Vagina (tissue), 2 donors: ENCODE results near the gene PDX1. TPM values are rescaled to one million over a fixed set of nuclear protein-coding genes. Genes with fewer than 3 reads are reported as not detected.

Experiments used
- DNase-seq, 2 donors: peaks; one replicate each; pipeline ENCODE4 v3.0.0-alpha.2; 2017; ENCODE audit errors: extremely low spot score in 2 of 2
- H3K27ac ChIP-seq: fragments of 200-600 bp; sonication (generic); one replicate; pipeline ENCODE4 v1.5.1; 2019
- H3K27me3 ChIP-seq: fragments of 200-600 bp; sonication (generic); one replicate; pipeline ENCODE4 v1.5.1; 2019
- H3K36me3 ChIP-seq, 2 donors: fragments of 200-600 bp; sonication (generic); one replicate each; pipeline ENCODE4 v1.5.1; 2017 to 2019
- H3K4me1 ChIP-seq: fragments of 200-600 bp; sonication (generic); one replicate; pipeline ENCODE4 v1.5.1; 2019
- H3K4me3 ChIP-seq, 2 donors: fragments of 200-600 bp; sonication (generic); 1 replicate in 1 of 2; 2 replicates in 1 of 2; pipeline ENCODE4 v1.5.1; 2016 to 2019
- H3K9me3 ChIP-seq: fragments of 200-600 bp; sonication (generic); one replicate; pipeline ENCODE4 v1.5.1; 2019
- POLR2A ChIP-seq, 2 donors: fragments of 450-650 bp; IDR thresholded peaks; one replicate each; pipeline ENCODE4 v1.6.1; 2017; ENCODE audit warnings: antibody characterized with exemption in 2 of 2, mild to moderate bottlenecking in 2 of 2, moderate library complexity in 2 of 2
- POLR2AphosphoS5 ChIP-seq, 2 donors: sonication (generic); formaldehyde crosslinking; IDR thresholded peaks; one replicate each; pipeline ENCODE4 v1.9.0; 2017; ENCODE audit warnings: antibody characterized with exemption in 2 of 2, mild to moderate bottlenecking in 2 of 2, low read depth in 1 of 2; ENCODE audit not compliant: insufficient read depth in 1 of 2
- intact Hi-C: fragments of 100-400 bp; cut with DNase I; formaldehyde crosslinking; loops from one replicate; pipeline ENCODE4 v1.15.1; 2023
- small RNA-seq: library from RNA; depleted of rRNA; stranded (forward); fragments of <200 nt; gene quantifications from one replicate; pipeline ENCODE3, GENCODE V24; 2016
- total RNA-seq: library from RNA; depleted of rRNA; stranded (reverse); fragments of >200 nt; gene quantifications from one replicate; pipeline ENCODE4 v1.2.3, GENCODE V29; 2016
- TF ChIP-seq, protein P1 (sequence below), 3 experiments: fragments of 450-650 bp in 2 of 3; fragments of 200-600 bp in 1 of 3; sonication (generic) in 1 of 3; IDR thresholded peaks; one replicate each; pipeline ENCODE4 v1.5.1; 2017 to 2019; ENCODE audit warnings: antibody characterized with exemption in 3 of 3, mild to moderate bottlenecking in 2 of 3, moderate library complexity in 2 of 3

Gene PDX1
- total RNA-seq, 1 donor from 2014 or later = not detected

GRCh38 chr13:27971776-27972477 is 52.1 kb downstream of the PDX1 start:
- H3K36me3 ChIP-seq = no peaks in the 10 kb centered on the region
- peaks cover 15% of the 10 kb centered on the region for H3K4me1 ChIP-seq
- H3K27ac ChIP-seq = no peak overlapping the region
- DNase-seq = no peak
- peaks cover 10% of the 10 kb centered on the region for H3K27me3 ChIP-seq
- no peak for TF ChIP-seq POLR2A (IDR thresholded peaks at IDR 0.05)
- TF ChIP-seq, protein P1, sequence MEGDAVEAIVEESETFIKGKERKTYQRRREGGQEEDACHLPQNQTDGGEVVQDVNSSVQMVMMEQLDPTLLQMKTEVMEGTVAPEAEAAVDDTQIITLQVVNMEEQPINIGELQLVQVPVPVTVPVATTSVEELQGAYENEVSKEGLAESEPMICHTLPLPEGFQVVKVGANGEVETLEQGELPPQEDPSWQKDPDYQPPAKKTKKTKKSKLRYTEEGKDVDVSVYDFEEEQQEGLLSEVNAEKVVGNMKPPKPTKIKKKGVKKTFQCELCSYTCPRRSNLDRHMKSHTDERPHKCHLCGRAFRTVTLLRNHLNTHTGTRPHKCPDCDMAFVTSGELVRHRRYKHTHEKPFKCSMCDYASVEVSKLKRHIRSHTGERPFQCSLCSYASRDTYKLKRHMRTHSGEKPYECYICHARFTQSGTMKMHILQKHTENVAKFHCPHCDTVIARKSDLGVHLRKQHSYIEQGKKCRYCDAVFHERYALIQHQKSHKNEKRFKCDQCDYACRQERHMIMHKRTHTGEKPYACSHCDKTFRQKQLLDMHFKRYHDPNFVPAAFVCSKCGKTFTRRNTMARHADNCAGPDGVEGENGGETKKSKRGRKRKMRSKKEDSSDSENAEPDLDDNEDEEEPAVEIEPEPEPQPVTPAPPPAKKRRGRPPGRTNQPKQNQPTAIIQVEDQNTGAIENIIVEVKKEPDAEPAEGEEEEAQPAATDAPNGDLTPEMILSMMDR (IDR thresholded peaks at IDR 0.05) = no peak
- no peak for TF ChIP-seq POLR2AphosphoS5 (IDR thresholded peaks at IDR 0.05; ENCODE audit: insufficient read depth in 1 of 2, low read depth in 1 of 2)
- H3K9me3 ChIP-seq = no peaks in the 10 kb centered on the region
- no peak overlapping the region for H3K4me3 ChIP-seq
- intact Hi-C loops = loop anchor here (10.0 kb wide), 1 partner anchor 147 kb away; no protein-coding TSS in a partner anchor

- Histone ChIP-seq H3K4me1 (peaks cover 15% of the 10 kb centered on the region), H3K27me3 (peaks cover 10% of the 10 kb centered on the region), H3K9me3 (no peaks in the 10 kb centered on the region), H3K36me3 (no peaks in the 10 kb centered on the region), H3K4me3 (no peak overlapping the region), H3K27ac (no peak overlapping the region)
- TF ChIP-seq POLR2A (IDR thresholded peaks at IDR 0.05) = no peak
- intact Hi-C loops = loop anchor here (10.0 kb wide), 1 partner anchor 148 kb away; no protein-coding TSS in a partner anchor
- no peak for DNase-seq
Observed at GRCh38 chr13:27972478-27972820, 52.6 kb downstream of the PDX1 start.

DNA sequence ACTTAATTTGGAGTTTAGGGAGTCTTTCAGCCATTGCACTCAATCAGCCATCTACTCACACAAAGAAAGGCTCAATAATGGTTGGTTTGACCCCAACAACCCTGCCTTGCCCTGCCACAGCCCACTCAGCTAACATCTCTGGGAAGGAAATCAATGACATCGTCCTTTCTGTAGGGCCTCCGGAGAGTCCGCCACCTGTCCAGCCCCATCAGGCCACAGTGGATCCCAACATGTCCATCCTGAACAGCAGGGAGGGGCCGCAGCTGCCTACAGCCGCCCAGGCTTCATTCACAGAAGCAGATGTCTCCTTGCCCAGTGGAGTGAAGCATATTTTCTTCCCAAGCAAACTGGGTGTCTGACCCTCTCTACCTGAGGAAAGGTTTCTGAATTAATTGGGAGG is 53.5 kb downstream of the PDX1 start:
- no peak for DNase-seq
- no peaks in the 10 kb centered on the region for H3K36me3 ChIP-seq

DNA sequence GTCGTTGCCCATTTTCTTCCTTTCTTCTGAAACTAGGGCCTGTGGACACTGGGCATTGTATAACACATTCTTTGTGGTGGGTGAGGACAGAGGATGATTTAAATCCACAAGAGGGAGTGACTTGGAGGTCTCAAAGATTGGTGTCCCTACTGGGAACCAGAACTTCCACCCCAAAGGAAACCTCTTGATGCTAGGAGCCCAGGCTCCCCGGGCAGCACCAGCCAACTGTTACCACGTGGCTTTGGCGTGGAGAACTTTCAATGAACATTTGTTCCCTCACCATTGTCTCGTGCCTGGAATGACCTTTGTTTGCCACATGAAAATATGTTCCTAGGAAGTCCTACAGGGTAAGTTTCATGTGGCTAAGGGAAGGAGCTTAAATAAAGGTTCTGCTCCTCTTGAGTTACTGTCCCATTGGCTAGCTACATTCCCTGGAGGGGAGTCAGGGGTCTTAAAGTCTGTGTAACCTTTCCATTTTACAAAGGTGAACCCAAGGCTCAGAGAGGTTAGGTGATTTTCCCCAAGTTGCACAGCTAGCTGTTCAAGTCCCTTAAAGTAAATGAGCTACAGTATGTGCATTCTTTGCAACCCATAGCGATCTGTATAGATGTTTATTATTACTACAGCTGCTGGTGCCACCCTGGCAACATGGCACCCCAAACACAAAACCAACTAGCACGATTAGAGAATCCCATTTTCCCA is 54.3 kb downstream of the PDX1 start:
- intact Hi-C loops = loop anchor here (10.0 kb wide), 1 partner anchor 149 kb away; no protein-coding TSS in a partner anchor
- TF ChIP-seq POLR2A (IDR thresholded peaks at IDR 0.05) (no peak), POLR2AphosphoS5 (IDR thresholded peaks at IDR 0.05; ENCODE audit: insufficient read depth in 1 of 2, low read depth in 1 of 2) (no peak)
- TF ChIP-seq, protein P1 (IDR thresholded peaks at IDR 0.05) = no peak
- no peak for DNase-seq
- peaks cover 11% of the 10 kb centered on the region for H3K4me1 ChIP-seq
- no peaks in the 10 kb centered on the region for H3K9me3 ChIP-seq
- no peak overlapping the region for H3K27ac ChIP-seq
- no peaks in the 10 kb centered on the region for H3K27me3 ChIP-seq
- no peak overlapping the region for H3K4me3 ChIP-seq
- H3K36me3 ChIP-seq = no peaks in the 10 kb centered on the region

More for the DNA sequence above, 53.5 kb downstream of the PDX1 start:
- peaks cover 8% of the 10 kb centered on the region for H3K27me3 ChIP-seq
- no peaks in the 10 kb centered on the region for H3K9me3 ChIP-seq
- no peak overlapping the region for H3K4me3 ChIP-seq
- TF ChIP-seq, protein P1 (IDR thresholded peaks at IDR 0.05) = no peak
- TF ChIP-seq POLR2AphosphoS5 (IDR thresholded peaks at IDR 0.05; ENCODE audit: insufficient read depth in 1 of 2, low read depth in 1 of 2) = no peak
- TF ChIP-seq POLR2A (IDR thresholded peaks at IDR 0.05) = no peak
- peaks cover 17% of the 10 kb centered on the region for H3K4me1 ChIP-seq
- intact Hi-C loops = loop anchor here (10.0 kb wide), 1 partner anchor 148 kb away; no protein-coding TSS in a partner anchor
- no peak overlapping the region for H3K27ac ChIP-seq

Small RNA genes lying within 50 kb of the gene (small RNA-seq; reads per million reads assigned to genes)
- gene ATP5F1EP2 = not detected

Other genes starting within 250 kb of the PDX1 start
- not detected for gene GSX1, start 127.5 kb upstream of the PDX1 start, total RNA-seq
- not detected for gene CDX2, start 49.3 kb downstream of the PDX1 start, total RNA-seq
- not detected for gene URAD, start 68.7 kb downstream of the PDX1 start, total RNA-seq
- not detected for gene FLT3, start 180.6 kb downstream of the PDX1 start, total RNA-seq
- gene PAN3, start 218.5 kb downstream of the PDX1 start, total RNA-seq = 36.1 TPM